ENCODE measurements around the gene FGF18.

The FGF18 gene

DNA sequence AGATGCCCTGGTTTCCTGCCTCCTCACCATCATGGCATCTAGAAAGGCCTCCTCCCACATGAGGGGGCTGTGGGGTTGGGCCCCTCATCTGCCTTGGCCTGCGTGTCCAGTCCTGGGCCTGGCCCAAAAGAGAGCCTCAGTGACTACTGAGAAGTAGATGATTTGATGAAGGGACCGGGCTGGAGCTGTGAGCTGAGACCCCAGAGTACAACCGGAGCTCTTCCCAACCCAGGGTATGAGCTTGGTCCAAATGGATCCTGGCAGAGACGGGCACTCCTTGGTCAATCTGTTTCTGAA is 62.9 kb downstream of the FGF18 start (continued):
- TF ChIP-seq, protein P1, sequence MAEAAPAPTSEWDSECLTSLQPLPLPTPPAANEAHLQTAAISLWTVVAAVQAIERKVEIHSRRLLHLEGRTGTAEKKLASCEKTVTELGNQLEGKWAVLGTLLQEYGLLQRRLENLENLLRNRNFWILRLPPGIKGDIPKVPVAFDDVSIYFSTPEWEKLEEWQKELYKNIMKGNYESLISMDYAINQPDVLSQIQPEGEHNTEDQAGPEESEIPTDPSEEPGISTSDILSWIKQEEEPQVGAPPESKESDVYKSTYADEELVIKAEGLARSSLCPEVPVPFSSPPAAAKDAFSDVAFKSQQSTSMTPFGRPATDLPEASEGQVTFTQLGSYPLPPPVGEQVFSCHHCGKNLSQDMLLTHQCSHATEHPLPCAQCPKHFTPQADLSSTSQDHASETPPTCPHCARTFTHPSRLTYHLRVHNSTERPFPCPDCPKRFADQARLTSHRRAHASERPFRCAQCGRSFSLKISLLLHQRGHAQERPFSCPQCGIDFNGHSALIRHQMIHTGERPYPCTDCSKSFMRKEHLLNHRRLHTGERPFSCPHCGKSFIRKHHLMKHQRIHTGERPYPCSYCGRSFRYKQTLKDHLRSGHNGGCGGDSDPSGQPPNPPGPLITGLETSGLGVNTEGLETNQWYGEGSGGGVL (tag by site-specific recombination; IDR thresholded peaks at IDR 0.05), result no peak
- TF ChIP-seq ZBTB11 (tag by site-specific recombination; conservative IDR thresholded peaks at IDR 0.05; ENCODE audit: low read depth) (no peak), ZNF670 (tag by site-specific recombination; IDR thresholded peaks at IDR 0.05; ENCODE audit: low read depth) (no peak), ZNF521 (tag by site-specific recombination; IDR thresholded peaks at IDR 0.05) (no peak), ZNF501 (tag by site-specific recombination; IDR thresholded peaks at IDR 0.05) (no peak), HOXD13 (CRISPR knock-in tag; IDR thresholded peaks at IDR 0.05; ENCODE audit: borderline replicate concordance) (no peak), GLIS2 (tag by site-specific recombination; IDR thresholded peaks at IDR 0.05) (no peak), ZNF530 (tag by site-specific recombination; IDR thresholded peaks at IDR 0.05; ENCODE audit: low read depth) (no peak), ZNF549 (tag by site-specific recombination; IDR thresholded peaks at IDR 0.05) (no peak), ZNF155 (tag by site-specific recombination; IDR thresholded peaks at IDR 0.05) (no peak), ZBTB8A (tag by site-specific recombination; IDR thresholded peaks at IDR 0.05) (no peak), ZNF560 (tag by site-specific recombination; IDR thresholded peaks at IDR 0.05; ENCODE audit: borderline replicate concordance) (no peak)

DNA sequence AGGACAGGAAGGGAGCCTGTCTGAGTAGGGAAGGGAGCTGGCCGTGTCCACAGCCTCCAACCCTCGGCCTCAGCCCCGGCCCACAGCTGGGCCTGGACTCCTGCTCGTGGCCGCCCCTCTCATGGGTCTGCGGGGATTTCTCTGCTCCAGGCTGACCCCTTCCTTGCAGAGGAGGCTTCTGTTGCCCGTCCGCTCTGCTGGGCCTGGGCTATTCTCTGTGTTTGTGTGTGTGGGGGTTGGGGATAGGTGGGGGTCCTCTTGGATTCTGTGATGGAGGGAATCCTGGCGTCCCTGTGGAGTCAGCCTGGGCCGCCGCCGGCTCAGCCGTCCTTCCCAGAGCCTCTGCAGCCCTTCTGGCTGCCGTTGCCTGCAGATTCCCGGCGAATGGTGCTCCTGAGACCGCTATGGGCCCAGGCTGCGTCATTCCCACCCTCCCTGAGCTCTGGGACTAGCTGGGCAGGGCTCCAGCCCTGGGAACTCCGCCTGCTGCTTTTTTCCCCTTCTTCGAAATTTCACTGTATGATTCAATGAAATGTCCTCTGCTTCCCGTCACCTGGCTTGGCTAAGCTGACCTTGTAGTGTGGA is 64.2 kb downstream of the FGF18 start:
- Histone ChIP-seq H3K36me3 (ENCODE audit: control insufficient read depth in 2 of 2, insufficient read depth in 1 of 2, low read length in 2 of 2) (no peaks in the 10 kb centered on the region), H3K9me3 (ENCODE audit: control insufficient read depth, insufficient read depth, low read depth, low read length) (no peaks in the 10 kb centered on the region), H3K4me3 (ENCODE audit: low read depth, low read length) (no peak overlapping the region), H3K4me1 (ENCODE audit: control insufficient read depth, insufficient read depth, low read length) (peaks cover 7% of the 10 kb centered on the region; the same call in 1 of the 2 replicates), H3K27ac (ENCODE audit: extremely low read depth, low read depth, low read length) (no peak overlapping the region)
- ChIA-PET POLR2A (no interaction called here), CTCF (interaction anchor here (0.6 to 2.7 kb wide), 16 partner anchors 12 to 428 kb away, joined by 3 to 24 read pairs (median 4); partner anchors contain the start of gene FGF18)
- TF ChIP-seq, protein P2, sequence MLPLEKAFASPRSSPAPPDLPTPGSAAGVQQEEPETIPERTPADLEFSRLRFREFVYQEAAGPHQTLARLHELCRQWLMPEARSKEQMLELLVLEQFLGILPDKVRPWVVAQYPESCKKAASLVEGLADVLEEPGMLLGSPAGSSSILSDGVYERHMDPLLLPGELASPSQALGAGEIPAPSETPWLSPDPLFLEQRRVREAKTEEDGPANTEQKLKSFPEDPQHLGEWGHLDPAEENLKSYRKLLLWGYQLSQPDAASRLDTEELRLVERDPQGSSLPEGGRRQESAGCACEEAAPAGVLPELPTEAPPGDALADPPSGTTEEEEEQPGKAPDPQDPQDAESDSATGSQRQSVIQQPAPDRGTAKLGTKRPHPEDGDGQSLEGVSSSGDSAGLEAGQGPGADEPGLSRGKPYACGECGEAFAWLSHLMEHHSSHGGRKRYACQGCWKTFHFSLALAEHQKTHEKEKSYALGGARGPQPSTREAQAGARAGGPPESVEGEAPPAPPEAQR (tag by site-specific recombination; IDR thresholded peaks at IDR 0.05), result no peak
- no peak for TF ChIP-seq ZBTB17 (tag by site-specific recombination; IDR thresholded peaks at IDR 0.05)
- TF ChIP-seq ZBTB6 (tag by site-specific recombination; IDR thresholded peaks at IDR 0.05), result no peak
- no peak for TF ChIP-seq ZNF169 (tag by site-specific recombination; IDR thresholded peaks at IDR 0.05)
- no peak for TF ChIP-seq ZNF610 (tag by site-specific recombination; IDR thresholded peaks at IDR 0.05; ENCODE audit: borderline replicate concordance)
- no peak for TF ChIP-seq ZNF24 (tag by site-specific recombination; IDR thresholded peaks at IDR 0.05)
- TF ChIP-seq, protein P3, sequence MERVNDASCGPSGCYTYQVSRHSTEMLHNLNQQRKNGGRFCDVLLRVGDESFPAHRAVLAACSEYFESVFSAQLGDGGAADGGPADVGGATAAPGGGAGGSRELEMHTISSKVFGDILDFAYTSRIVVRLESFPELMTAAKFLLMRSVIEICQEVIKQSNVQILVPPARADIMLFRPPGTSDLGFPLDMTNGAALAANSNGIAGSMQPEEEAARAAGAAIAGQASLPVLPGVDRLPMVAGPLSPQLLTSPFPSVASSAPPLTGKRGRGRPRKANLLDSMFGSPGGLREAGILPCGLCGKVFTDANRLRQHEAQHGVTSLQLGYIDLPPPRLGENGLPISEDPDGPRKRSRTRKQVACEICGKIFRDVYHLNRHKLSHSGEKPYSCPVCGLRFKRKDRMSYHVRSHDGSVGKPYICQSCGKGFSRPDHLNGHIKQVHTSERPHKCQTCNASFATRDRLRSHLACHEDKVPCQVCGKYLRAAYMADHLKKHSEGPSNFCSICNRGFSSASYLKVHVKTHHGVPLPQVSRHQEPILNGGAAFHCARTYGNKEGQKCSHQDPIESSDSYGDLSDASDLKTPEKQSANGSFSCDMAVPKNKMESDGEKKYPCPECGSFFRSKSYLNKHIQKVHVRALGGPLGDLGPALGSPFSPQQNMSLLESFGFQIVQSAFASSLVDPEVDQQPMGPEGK (tag by site-specific recombination; IDR thresholded peaks at IDR 0.05), result no peak
- no peak for TF ChIP-seq ZNF707 (tag by site-specific recombination; IDR thresholded peaks at IDR 0.05)
- no peak for TF ChIP-seq ZNF239 (tag by site-specific recombination; IDR thresholded peaks at IDR 0.05)
- no peak for TF ChIP-seq ZNF747 (tag by site-specific recombination; IDR thresholded peaks at IDR 0.05)
- TF ChIP-seq ZNF623 (tag by site-specific recombination; IDR thresholded peaks at IDR 0.05), result no peak
- TF ChIP-seq, protein P4, sequence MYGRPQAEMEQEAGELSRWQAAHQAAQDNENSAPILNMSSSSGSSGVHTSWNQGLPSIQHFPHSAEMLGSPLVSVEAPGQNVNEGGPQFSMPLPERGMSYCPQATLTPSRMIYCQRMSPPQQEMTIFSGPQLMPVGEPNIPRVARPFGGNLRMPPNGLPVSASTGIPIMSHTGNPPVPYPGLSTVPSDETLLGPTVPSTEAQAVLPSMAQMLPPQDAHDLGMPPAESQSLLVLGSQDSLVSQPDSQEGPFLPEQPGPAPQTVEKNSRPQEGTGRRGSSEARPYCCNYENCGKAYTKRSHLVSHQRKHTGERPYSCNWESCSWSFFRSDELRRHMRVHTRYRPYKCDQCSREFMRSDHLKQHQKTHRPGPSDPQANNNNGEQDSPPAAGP (tag by site-specific recombination; IDR thresholded peaks at IDR 0.05), result no peak
- TF ChIP-seq ZNF639 (tag by site-specific recombination; IDR thresholded peaks at IDR 0.05), result no peak
- TF ChIP-seq KLF9 (tag by site-specific recombination; IDR thresholded peaks at IDR 0.05; ENCODE audit: low read depth), result no peak
